GM19324 (cell line): ENCODE results near the gene GNB5.

Experiments
- ATAC-seq: cut with Tn5 transposase; IDR thresholded peaks from one replicate; pipeline ENCODE4 v1.9.1; 2021; ENCODE audit warnings: mild to moderate bottlenecking, moderate library complexity; ENCODE audit not compliant: unreplicated experiment, low FRiP score

Gene GNB5

DNA sequence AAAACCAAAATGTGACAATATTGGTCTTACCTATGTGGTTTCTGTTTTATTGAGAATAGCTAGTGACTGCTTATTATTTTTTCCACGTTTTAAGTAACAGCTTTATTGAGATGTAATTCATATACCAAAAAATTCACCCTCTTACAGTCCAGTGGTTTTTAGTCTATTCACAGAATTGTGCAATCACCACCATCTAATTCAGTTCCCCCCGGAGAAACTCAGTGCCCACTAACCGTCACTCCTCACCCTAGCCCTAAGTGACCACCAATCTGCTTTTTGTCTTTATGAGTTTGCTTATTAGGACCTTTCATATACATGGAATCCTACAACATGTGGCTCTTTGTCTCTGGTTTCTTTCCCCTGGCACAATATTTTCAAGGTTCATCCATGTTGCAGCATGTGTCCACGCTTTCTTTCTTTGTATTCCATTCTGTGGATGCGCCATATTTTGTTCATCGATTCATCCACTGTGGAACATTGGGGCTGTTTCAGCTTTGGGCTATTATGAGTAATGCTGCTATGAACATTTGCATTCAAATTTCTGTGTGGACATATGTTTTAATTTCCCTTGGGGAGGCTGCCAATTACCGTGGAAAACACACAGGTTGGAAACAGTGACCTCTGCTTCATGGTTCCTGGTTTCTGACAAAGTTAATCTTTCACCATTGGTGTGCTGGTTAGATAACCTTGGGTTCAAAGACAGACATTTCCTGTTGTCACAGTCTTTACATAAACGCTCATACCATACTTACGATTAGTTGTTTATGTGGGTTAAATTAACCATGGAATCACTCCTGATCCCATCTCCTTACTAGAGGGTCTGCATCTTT, 75.4 kb downstream of the GNB5 start:
- ATAC-seq: no peak

- no peak for ATAC-seq
Observed at GRCh38 chr15:52114261-52115055, 76.7 kb downstream of the GNB5 start.

GRCh38 chr15:52113708-52114107, 77.5 kb downstream of the GNB5 start:
- ATAC-seq: no peak

DNA sequence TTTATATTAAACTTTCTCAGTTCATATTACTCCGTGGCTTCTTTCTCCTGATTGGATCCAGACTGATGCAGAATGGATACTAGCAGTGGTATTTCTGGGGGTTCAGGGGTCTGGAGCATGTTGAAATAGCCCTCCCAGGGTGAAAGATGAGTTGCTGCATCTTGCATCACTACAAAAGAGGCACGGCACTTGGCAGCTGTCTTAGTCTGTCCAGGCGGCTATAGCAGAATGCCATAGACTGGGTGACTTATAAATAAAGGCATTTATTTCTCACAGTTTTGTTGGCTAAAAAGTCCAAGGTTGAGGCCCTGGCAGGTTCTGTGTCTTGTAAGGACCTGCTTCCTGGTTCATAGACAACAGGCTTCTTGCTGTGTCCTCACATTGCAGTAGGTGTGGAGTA, 78.0 kb downstream of the GNB5 start:
- no peak for ATAC-seq

DNA sequence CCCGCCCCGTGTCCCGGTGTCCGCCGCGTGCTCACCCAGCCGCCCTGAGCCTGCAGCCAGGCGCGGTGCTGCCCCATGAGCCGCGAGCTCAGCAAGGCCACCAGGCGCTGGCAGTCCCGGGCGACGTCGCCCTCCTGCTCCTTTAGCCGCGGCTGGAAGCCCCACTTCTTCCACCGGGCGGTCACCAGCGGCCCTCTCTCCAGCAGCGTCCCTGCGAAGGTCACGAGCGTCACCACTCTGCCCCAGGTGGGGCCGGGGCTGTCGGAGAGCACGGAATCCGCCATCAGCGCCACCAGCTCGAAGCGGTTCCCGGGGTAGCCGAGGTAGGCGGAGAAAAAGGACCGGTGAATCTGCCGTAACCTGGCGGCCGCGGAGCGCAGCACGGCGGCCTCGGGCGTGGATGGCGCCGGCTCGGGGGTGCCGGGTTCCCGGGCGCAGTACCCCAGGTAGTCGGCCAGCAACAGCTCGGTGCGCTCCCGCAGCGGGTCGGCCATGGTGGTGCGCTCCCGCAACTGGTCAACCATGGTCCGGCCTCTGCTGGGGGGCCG, 78.9 kb downstream of the GNB5 start:
- ATAC-seq: no peak

DNA sequence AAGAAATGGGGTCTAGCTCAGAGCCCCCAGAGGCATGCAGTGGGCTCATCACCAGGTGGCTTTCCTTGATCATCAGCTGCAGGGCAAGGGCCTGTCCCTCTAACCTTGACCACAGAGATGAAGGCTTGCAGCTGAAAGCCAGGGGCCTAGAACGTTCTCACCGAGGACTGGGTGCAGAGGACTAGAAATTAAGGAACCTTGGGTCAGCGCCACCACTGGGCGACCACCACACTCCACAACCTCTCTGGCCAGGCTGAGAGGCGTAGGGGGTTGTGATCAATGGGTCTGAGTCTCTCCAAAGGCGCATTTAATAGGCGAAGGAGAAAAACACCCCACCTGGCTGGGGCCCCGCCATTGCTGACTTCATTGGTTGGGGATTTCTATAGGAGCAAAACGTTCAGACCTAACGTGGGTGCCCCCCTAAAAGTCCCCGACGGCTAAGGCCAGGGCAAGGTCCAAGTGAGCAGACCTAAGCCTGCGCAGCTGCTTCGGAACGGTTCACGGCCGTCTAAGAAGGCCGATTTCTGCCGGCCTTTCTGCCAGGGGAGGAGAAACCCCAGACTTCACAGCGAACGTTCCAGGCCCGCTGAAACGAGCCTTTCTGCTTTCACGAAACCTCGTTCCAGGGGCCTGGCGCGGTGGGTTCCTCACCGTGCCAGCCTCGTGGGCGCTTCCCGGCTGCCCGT, 79.5 kb downstream of the GNB5 start:
- no peak for ATAC-seq

GRCh38 chr15:52109559-52110451, 81.4 kb downstream of the GNB5 start:
- no peak for ATAC-seq

DNA sequence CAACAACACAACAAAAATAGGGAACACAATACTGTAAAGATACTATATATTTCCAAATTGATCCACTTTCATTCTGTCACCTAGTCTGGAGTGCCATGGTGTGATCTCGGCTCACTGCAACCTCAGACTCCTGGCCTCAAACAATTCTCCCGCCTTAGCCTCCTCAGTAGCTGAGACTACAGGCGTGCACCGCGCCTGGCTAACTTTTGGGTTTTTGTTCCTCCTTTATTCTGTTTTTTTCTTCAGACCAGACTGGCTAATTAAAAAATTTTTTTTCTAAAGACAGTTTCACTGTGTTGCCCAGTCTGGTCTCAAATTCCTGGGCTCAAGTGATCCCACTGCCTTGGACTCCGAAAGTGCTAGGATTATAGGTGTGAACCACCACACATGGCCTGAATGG, 84.0 kb downstream of the GNB5 start:
- no peak for ATAC-seq

DNA sequence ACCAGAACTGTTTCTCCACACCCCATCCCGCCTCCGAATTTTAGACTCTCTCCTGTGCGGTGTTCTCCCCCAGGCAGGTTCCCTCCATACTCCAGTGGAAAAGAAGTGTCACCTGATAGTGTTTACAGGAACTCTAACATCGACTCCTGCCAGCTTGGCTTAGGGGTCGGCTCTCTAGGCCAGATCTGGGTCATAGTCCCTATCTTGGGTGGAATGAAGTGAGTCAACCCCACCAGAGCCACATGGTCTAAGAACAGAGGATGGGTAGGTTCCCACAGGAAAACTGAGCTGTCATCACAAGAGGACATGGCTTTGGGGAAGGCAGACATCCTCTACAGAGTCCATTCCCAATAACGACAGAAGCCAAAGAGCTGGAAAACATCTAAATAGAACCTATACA, 84.6 kb downstream of the GNB5 start:
- no peak for ATAC-seq

DNA sequence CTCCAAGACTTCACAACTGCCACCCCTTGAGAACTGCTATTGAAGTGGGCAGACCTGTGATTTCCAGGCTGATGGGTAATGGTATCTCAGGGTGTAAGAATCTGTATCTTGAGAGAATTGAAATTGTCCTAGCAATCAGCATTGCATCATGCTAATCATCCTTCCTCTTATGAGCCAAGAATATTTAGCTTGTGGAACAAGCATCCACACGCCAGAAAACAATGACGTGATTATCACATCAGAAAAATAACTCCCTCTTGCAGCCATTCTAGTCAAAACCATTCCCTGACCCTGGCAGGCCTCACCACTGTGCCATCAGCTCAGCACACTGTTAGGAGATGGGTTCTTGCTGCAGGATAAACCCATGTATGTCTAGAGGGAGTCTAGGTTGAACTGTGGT, 85.3 kb downstream of the GNB5 start:
- ATAC-seq: no peak

- ATAC-seq: no peak
Observed at GRCh38 chr15:52104532-52105004, 86.6 kb downstream of the GNB5 start.

DNA sequence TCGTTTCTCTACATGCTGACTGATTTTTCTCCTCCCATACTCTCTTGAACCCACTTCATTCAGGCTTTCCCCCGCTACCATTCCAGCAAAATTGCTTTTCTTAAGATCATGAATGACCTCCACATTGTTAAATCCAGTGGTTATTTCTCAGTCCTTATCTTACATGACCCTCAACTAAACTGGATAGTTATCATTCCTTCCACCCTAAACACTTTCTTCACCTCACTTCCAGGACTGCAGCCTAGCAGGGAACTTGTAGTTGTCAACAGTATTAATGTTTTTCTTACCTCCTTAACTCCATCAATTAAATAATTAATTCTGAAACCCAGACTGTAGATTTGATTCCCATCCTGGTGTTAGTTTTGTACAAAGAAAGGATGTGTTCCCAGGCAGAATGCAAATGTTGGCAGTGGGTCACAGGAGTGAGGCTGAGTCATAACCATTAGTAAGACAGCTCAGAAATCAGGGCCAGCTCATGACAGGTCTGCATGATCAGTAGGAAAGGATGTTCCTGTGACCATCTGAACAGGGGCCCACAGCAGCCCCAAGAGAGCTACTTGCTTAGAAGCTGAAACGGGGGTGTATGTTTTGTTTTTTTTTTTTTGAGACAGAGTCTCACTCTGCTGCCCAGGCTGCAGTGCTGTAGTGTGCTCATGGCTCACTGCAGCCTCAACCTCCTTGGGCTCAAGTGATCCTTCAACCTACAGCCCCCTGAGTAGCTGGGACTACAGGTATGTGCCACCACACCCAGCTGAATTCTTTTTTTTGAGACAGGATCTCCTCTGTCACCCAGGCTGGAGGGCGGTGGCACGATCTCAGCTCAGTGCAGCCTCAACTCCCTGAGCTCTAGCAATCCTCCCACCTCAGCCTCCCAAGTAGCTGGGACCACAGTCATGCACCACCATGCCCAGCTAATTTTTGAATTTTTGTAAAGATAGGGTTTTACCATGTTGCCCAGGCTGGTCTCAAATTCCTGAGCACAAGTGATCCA, 87.7 kb downstream of the GNB5 start:
- ATAC-seq: peak; percentile 49

DNA sequence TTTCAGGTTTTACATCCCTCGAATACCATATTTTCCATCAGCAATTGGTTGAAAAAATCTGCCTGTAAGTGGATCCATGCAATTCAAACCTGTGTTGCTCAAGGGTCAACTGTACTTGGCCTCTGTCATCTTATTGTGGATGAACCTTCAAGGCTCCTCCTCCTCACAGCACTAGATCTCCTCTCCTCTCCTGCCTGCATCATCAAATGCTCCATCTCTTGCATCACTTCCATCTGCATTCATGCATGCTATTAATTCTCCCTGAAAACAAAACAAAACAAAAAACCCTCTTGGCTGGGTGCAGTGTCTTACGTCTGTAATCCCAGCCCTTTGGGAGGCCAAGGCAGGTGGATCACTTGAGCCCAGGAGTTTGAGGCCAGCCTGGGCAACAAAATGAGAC, 88.7 kb downstream of the GNB5 start:
- ATAC-seq: no peak

GRCh38 chr15:52101542-52102323, 89.5 kb downstream of the GNB5 start:
- ATAC-seq: no peak

GRCh38 chr15:52100807-52101442, 90.3 kb downstream of the GNB5 start:
- ATAC-seq: no peak

DNA sequence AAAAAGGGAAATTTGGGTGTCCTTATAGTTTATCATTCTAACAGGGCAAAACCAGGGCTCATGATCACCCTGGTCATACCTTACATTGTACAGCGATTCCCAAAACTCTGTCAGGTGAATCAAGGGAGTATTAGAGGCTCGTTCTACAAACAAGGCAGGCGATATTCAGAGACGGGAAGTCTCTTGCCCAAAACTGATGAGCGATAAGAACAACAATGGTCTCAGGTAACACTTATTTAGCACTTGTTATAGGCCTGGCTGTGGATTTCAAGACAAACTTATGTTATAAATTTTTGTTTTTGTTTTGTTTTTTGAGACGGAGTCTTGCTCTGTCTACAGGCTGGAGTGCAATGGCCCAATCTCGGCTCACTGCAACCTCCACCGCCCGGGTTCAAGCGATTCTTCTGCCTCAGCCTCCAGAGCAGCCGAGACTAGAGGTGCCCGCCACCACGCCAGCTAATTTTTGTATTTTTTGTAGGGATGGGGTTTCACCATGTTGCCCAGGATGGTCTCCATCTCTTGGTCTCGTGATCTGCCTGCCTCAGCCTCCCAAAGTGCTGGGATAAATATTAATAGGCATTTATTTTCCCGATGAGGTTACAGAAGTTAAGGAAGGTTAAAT, 91.4 kb downstream of the GNB5 start:
- no peak for ATAC-seq

DNA sequence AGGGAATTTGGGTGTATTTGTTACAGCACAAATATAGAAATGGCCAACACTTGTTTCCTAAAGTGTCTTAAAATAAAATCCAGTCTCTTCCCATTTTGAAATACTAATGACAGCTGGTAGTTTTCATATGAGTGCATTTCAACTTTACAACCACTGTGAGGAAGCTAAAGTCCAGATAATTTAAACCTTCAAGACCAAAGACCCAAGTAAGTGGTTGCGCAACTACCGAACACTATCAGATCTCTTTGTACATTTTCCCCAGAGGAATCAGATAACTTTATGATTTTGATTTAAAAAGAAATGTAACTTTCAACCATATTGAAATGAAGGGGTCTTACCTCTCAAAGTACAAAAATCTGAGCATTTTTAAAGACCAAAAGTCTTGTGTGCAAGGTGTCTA, 92.9 kb downstream of the GNB5 start:
- ATAC-seq: no peak
